Endothelial cell of umbilical vein (primary cell): ENCODE measurements around the gene KCND2. TPM values are rescaled to one million over a fixed set of nuclear protein-coding genes. Genes with fewer than 3 reads are reported as not detected.
A peak's percentile ranks its signal among the peaks of the same experiment; 100 is the strongest.

Source experiments
- BruUV-seq: library from RNA; stranded (reverse); fragments of 400-500 nt; replicated peaks from 2 replicates; lab custom pipeline; 2021; lab: Mats Ljungman, UMichigan
- CTCF ChIA-PET: fragments of 300-600, 350-600 bp; sonication (Branson Sonifier 250); formaldehyde crosslinking; loops from one replicate; lab custom pipeline; 2021; ENCODE audit warnings: antibody characterized with exemption, inconsistent platforms; lab: Charles Lee
- POLR2A ChIA-PET: fragments of 300-600, 350-600 bp; sonication (Branson Sonifier 250); formaldehyde crosslinking; loops from one replicate; lab custom pipeline; 2021; ENCODE audit warnings: antibody characterized with exemption, inconsistent platforms; lab: Charles Lee
- DNase-seq: peaks from one replicate; pipeline ENCODE4 v3.0.0-alpha.2; 2011; ENCODE audit warnings: low read depth, low spot score
- FAIRE-seq: peaks from 2 replicates; lab custom pipeline; 2011; peaks lifted over from hg19 to GRCh38; lab: Jason Lieb, UNC
- H2AFZ ChIP-seq: 2 replicates; pipeline ENCODE4 v1.6.0; 2012; ENCODE audit warnings: low read depth, low read length, control low read depth, inconsistent platforms
- H3K27ac ChIP-seq: 2 replicates; pipeline ENCODE4 v1.5.1; 2011; ENCODE audit warnings: low read depth, mild to moderate bottlenecking, control low read depth, low read length, moderate library complexity; ENCODE audit not compliant: insufficient read depth
- H3K27me3 ChIP-seq, 2 experiments: 2 replicates each; pipeline versions ENCODE4 v1.6.0 to v1.6.1; 2011; ENCODE audit warnings: low read length in 2 of 2, mixed read lengths in 1 of 2; ENCODE audit not compliant: control insufficient read depth in 2 of 2, insufficient read depth in 2 of 2
- H3K36me3 ChIP-seq, 2 experiments: 2 replicates in 1 of 2; 3 replicates in 1 of 2; pipeline ENCODE4 v1.5.1; 2011; ENCODE audit warnings: low read length in 2 of 2, mild to moderate bottlenecking in 1 of 2, moderate library complexity in 1 of 2; ENCODE audit not compliant: control insufficient read depth in 2 of 2, insufficient read depth in 2 of 2; ENCODE audit errors: extremely low read depth in 1 of 2
- H3K4me1 ChIP-seq: 3 replicates; pipeline ENCODE4 v1.5.1; 2011; ENCODE audit warnings: mild to moderate bottlenecking, low read length; ENCODE audit not compliant: control insufficient read depth, insufficient read depth; ENCODE audit errors: extremely low read depth
- H3K4me2 ChIP-seq: 2 replicates; pipeline ENCODE4 v1.6.1; 2011; ENCODE audit warnings: low read length, control low read depth, mixed read lengths; ENCODE audit not compliant: insufficient read depth
- H3K4me3 ChIP-seq, 3 experiments: fragments of 200-600 bp in 1 of 3; sonication (generic), shearing (Covaris generic) in 1 of 3; replicated peaks in 1 of 3; 2 replicates each; pipeline ENCODE4 v1.5.1; 2011 to 2016; ENCODE audit warnings: control low read depth in 3 of 3, low read length in 3 of 3, mild to moderate bottlenecking in 2 of 3, inconsistent platforms in 1 of 3, low read depth in 1 of 3, moderate library complexity in 1 of 3; ENCODE audit not compliant: insufficient read depth in 1 of 3
- H3K79me2 ChIP-seq: 2 replicates; pipeline ENCODE4 v1.6.0; 2012; ENCODE audit warnings: low read length, inconsistent platforms; ENCODE audit not compliant: control insufficient read depth, insufficient read depth
- H3K9ac ChIP-seq: replicated peaks from 2 replicates; pipeline ENCODE3; 2011; ENCODE audit warnings: low read length, control low read depth; ENCODE audit not compliant: insufficient read depth; ENCODE audit errors: extremely low read depth
- H3K9me1 ChIP-seq: replicated peaks from 3 replicates; pipeline ENCODE4 v1.6.0; 2011; ENCODE audit warnings: mild to moderate bottlenecking, low read length; ENCODE audit not compliant: control insufficient read depth, insufficient read depth; ENCODE audit errors: extremely low read depth
- H3K9me3 ChIP-seq: replicated peaks from 2 replicates; pipeline ENCODE4 v1.5.1; 2012; ENCODE audit warnings: low read length, inconsistent platforms; ENCODE audit not compliant: control insufficient read depth, insufficient read depth
- H4K20me1 ChIP-seq: replicated peaks from 2 replicates; pipeline ENCODE3; 2011; ENCODE audit warnings: mild to moderate bottlenecking, low read length; ENCODE audit not compliant: control insufficient read depth, insufficient read depth; ENCODE audit errors: extremely low read depth
- EZH2 ChIP-seq: IDR thresholded peaks from 2 replicates; pipeline ENCODE4 v1.6.1; 2012; ENCODE audit warnings: borderline replicate concordance, low read depth, mild to moderate bottlenecking, moderate library complexity, low read length, inconsistent platforms; ENCODE audit not compliant: severe bottlenecking
- FOS ChIP-seq: IDR thresholded peaks from 2 replicates; pipeline ENCODE4 v1.6.1; 2011; ENCODE audit warnings: mild to moderate bottlenecking, low read length, moderate library complexity, borderline replicate concordance; ENCODE audit not compliant: insufficient read depth
- GATA2 ChIP-seq: IDR thresholded peaks from 2 replicates; pipeline ENCODE4 v1.7.0; 2011; ENCODE audit warnings: low read depth, mild to moderate bottlenecking, moderate library complexity, mixed read lengths, low read length; ENCODE audit not compliant: insufficient read length, insufficient read depth
- JUN ChIP-seq: IDR thresholded peaks from 2 replicates; pipeline ENCODE4 v1.6.1; 2011; ENCODE audit warnings: borderline replicate concordance, low read depth; ENCODE audit not compliant: insufficient read length, insufficient read depth
- MYC ChIP-seq: IDR thresholded peaks from one replicate; pipeline ENCODE4 v1.6.1; 2011; ENCODE audit warnings: mild to moderate bottlenecking, low read depth, low read length
- POLR2A ChIP-seq: IDR thresholded peaks from 2 replicates; pipeline ENCODE4 v1.6.1; 2012; ENCODE audit warnings: low read depth, mild to moderate bottlenecking, control low read depth, low read length
- POLR2AphosphoS5 ChIP-seq: IDR thresholded peaks from 2 replicates; pipeline ENCODE4 v1.6.1; 2012; ENCODE audit warnings: low read depth, mild to moderate bottlenecking, control low read depth, low read length, moderate library complexity; ENCODE audit not compliant: insufficient read depth
- dilution Hi-C: fragments of 300-500 bp; cut with MboI; formaldehyde crosslinking; loops from one replicate; pipeline ENCODE4 v1.15.0; 2019; ENCODE audit warnings: low sequenced_read_pairs; ENCODE audit not compliant: extremely low pct_ligation_motif_present
- intact Hi-C: fragments of 100-400 bp; cut with micrococcal nuclease; formaldehyde crosslinking; loops from one replicate; pipeline ENCODE4 v1.10.0; 2022
- polyA plus RNA-seq, 4 experiments: library from polyadenylated mRNA; depleted of rRNA in 3 of 4; stranded (reverse) in 3 of 4; unstranded in 1 of 4; fragments of >200 nt; gene quantifications; 2 replicates each; pipeline versions ENCODE4 v1.2.1 to v1.2.3, GENCODE V29; 2011 to 2012; ENCODE audit warnings: missing spikeins in 1 of 4
- total RNA-seq: library from RNA; stranded (reverse); gene quantifications from 2 replicates; pipeline ENCODE4 v1.2.3, GENCODE V29; 2021
- TF ChIP-seq, protein P1 (sequence below), 2 donors: IDR thresholded peaks; 1 replicate in 1 of 2; 2 replicates in 1 of 2; pipeline ENCODE4 v1.5.1; 2011; ENCODE audit warnings: low read length in 2 of 2, mild to moderate bottlenecking in 2 of 2, moderate library complexity in 2 of 2, control low read depth in 1 of 2, inconsistent platforms in 1 of 2, low read depth in 1 of 2; ENCODE audit not compliant: insufficient read depth in 1 of 2; ENCODE audit errors: extremely low read depth in 1 of 2
- TF ChIP-seq, protein P2 (sequence below): IDR thresholded peaks from 2 replicates; pipeline ENCODE4 v1.6.1; 2011; ENCODE audit not compliant: insufficient read depth, insufficient read length

KCND2 gene
- total and polyA plus RNA-seq, 2 donors (not counting 3 experiments of a cell fraction or from before 2014, with no cell fraction given), result not detected

DNA sequence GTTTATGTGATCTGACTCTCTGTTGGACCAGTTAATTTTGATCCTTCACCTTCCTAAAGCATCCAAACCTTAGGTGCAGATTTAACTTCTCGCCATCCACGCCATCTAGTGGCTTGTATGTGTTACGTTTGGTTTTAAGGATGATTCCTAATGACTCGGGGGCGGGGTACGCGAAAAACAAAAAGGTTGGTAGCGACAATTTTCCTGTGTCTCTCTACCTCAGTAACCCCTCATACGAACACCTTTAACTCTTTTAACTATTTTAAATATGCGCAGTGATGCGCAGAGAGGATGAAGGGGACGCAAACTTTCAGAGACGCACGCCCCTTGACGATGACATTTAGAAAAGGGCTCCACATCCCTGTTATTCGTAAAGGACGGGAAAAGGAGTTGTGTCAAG, 714 bp upstream of the KCND2 start:
- Histone ChIP-seq H3K4me3 (peak overlapping the region; percentile 33 to 82 (median 59)), H3K4me1 (peaks cover 11% of the 10 kb centered on the region), H3K9ac (no peak overlapping the region), H3K27ac (no peak overlapping the region), H3K27me3 (peaks cover 14 to 19% of the 10 kb centered on the region in 2 experiments), H2AFZ (peak overlapping the region; percentile 99), H4K20me1 (no peaks in the 10 kb centered on the region), H3K79me2 (no peaks in the 10 kb centered on the region), H3K4me2 (peak overlapping the region; percentile 99), H3K36me3 (no peaks in the 10 kb centered on the region), H3K9me1 (no peaks in the 10 kb centered on the region), H3K9me3 (no peaks in the 10 kb centered on the region)
- POLR2A ChIA-PET, result no interaction called here
- TF ChIP-seq, protein P1, sequence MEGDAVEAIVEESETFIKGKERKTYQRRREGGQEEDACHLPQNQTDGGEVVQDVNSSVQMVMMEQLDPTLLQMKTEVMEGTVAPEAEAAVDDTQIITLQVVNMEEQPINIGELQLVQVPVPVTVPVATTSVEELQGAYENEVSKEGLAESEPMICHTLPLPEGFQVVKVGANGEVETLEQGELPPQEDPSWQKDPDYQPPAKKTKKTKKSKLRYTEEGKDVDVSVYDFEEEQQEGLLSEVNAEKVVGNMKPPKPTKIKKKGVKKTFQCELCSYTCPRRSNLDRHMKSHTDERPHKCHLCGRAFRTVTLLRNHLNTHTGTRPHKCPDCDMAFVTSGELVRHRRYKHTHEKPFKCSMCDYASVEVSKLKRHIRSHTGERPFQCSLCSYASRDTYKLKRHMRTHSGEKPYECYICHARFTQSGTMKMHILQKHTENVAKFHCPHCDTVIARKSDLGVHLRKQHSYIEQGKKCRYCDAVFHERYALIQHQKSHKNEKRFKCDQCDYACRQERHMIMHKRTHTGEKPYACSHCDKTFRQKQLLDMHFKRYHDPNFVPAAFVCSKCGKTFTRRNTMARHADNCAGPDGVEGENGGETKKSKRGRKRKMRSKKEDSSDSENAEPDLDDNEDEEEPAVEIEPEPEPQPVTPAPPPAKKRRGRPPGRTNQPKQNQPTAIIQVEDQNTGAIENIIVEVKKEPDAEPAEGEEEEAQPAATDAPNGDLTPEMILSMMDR (IDR thresholded peaks at IDR 0.05; ENCODE audit: extremely low read depth in 1 of 2, insufficient read depth in 1 of 2, low read depth in 1 of 2, low read length in 2 of 2), result peak; percentile 66 to 71
- TF ChIP-seq JUN, result no peak
- dilution Hi-C loops (no loop called here), intact Hi-C loops (loop anchor here (1.0 to 10.0 kb wide), 4 partner anchors 130 to 453 kb away; no protein-coding TSS in a partner anchor)
- peak; percentile 49 for DNase-seq
- CTCF ChIA-PET, result interaction anchor here (0.9 to 1.8 kb wide), 4 partner anchors 101 to 1000 kb away, joined by 4 to 22 read pairs (median 8); no protein-coding TSS in a partner anchor
- BruUV-seq, result no TSS peak
- FAIRE-seq, result peak; percentile 91

DNA sequence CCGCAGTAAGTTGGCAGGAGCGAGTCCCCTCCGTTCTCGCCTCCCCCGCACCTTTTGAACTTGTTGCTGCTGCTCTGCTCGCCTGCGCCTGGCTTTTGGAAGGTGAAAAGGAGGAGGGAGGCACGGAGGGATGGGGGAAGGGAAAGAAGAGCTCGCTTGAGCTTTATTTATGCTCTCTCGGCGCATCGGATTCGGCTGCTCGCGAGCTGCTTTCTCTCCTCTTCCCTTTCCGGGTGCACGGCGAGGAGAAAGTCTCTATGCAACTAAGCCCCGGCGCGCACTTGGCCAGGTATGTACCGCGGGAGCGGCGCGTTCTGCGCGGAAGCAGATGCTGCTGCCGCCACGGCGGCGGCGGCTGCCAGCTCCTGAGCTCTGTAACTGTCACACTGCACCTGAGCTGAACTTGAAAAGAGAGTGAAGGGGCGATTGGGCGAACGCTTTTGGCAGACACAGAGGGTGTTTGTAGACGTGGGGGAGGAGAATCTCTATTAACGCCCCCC, 551 bp downstream of the KCND2 start:
- Histone ChIP-seq H3K4me2 (peak overlapping the region; percentile 90), H3K36me3 (no peaks in the 10 kb centered on the region), H3K4me1 (peaks cover 11% of the 10 kb centered on the region), H3K27ac (no peak overlapping the region), H3K9ac (no peak overlapping the region), H3K27me3 (peaks cover 14 to 19% of the 10 kb centered on the region in 2 experiments), H3K9me3 (no peaks in the 10 kb centered on the region), H3K9me1 (no peaks in the 10 kb centered on the region), H3K79me2 (no peaks in the 10 kb centered on the region), H2AFZ (peak overlapping the region; percentile 97), H3K4me3 (peak overlapping the region; percentile 33 to 68 (median 56)), H4K20me1 (no peaks in the 10 kb centered on the region)
- BruUV-seq, result no TSS peak
- TF ChIP-seq FOS, result no peak
- TF ChIP-seq EZH2, result peak; percentile 49
- TF ChIP-seq, protein P1 (IDR thresholded peaks at IDR 0.05; ENCODE audit: extremely low read depth in 1 of 2, insufficient read depth in 1 of 2, low read depth in 1 of 2, low read length in 2 of 2), result no peak
- TF ChIP-seq, protein P2, sequence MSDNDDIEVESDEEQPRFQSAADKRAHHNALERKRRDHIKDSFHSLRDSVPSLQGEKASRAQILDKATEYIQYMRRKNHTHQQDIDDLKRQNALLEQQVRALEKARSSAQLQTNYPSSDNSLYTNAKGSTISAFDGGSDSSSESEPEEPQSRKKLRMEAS, result no peak
- TF ChIP-seq MYC, result no peak
- TF ChIP-seq JUN, result no peak
- no peak for TF ChIP-seq GATA2
- no peak for TF ChIP-seq POLR2A
- no peak for TF ChIP-seq POLR2AphosphoS5
- ChIA-PET CTCF (interaction anchor here (1.0 to 1.8 kb wide), 7 partner anchors 35 to 1004 kb away, joined by 3 to 22 read pairs (median 5); no protein-coding TSS in a partner anchor), POLR2A (no interaction called here)
- intact Hi-C loops, result loop anchor here (5.0 to 10.0 kb wide), 2 partner anchors 129 to 451 kb away; no protein-coding TSS in a partner anchor
- no peak for FAIRE-seq
- DNase-seq, result peak; percentile 7
- dilution Hi-C loops, result no loop called here
